HepG2 (cell line): ENCODE data around the gene OR6S1. TPM values are rescaled to one million over a fixed set of nuclear protein-coding genes. Genes with fewer than 3 reads are reported as not detected.

Experiments
- BATF2 ChIP-seq: sonication (generic); formaldehyde crosslinking; IDR thresholded peaks from 2 replicates; pipeline ENCODE4 v1.8.0; 2022; ENCODE audit warnings: mild to moderate bottlenecking, missing genetic modification reagents, moderate library complexity
- CEBPG ChIP-seq: IDR thresholded peaks from 2 replicates; pipeline ENCODE4 v1.6.1; 2016
- CHCHD3 ChIP-seq: sonication (generic); formaldehyde crosslinking; IDR thresholded peaks from 2 replicates; pipeline ENCODE4 v1.8.0; 2022; ENCODE audit warnings: mild to moderate bottlenecking, missing genetic modification reagents, moderate library complexity
- EHMT2 ChIP-seq: fragments of 200-600 bp; sonication (generic); IDR thresholded peaks from 2 replicates; pipeline ENCODE4 v1.7.0; 2017; ENCODE audit warnings: antibody characterized with exemption, low read depth, low read length, borderline replicate concordance
- GLMP ChIP-seq: sonication (generic); formaldehyde crosslinking; IDR thresholded peaks from 2 replicates; pipeline ENCODE4 v1.9.0; 2021; ENCODE audit warnings: missing genetic modification reagents, mild to moderate bottlenecking, borderline replicate concordance
- KDM3A ChIP-seq: IDR thresholded peaks from 2 replicates; pipeline ENCODE4 v1.6.1; 2018; ENCODE audit warnings: low read depth, missing compliant biosample characterization
- NAIF1 ChIP-seq: sonication (generic); formaldehyde crosslinking; IDR thresholded peaks from 2 replicates; pipeline ENCODE4 v1.5.0; 2020; ENCODE audit warnings: mild to moderate bottlenecking, missing genetic modification reagents, borderline replicate concordance
- NKX3-1 ChIP-seq: sonication (generic); formaldehyde crosslinking; IDR thresholded peaks from 2 replicates; pipeline ENCODE4 v1.5.0; 2020; ENCODE audit warnings: missing genetic modification reagents
- PITX1 ChIP-seq: sonication (generic); formaldehyde crosslinking; IDR thresholded peaks from 2 replicates; pipeline ENCODE4 v1.5.1; 2020; ENCODE audit warnings: mild to moderate bottlenecking, missing genetic modification reagents
- PLSCR1 ChIP-seq: sonication (generic); formaldehyde crosslinking; IDR thresholded peaks from 2 replicates; pipeline ENCODE4 v1.5.0; 2020; ENCODE audit warnings: missing genetic modification reagents, mild to moderate bottlenecking, borderline replicate concordance
- RARA ChIP-seq: IDR thresholded peaks from 2 replicates; pipeline ENCODE4 v1.6.1; 2016; ENCODE audit warnings: missing genetic modification reagents, missing compliant biosample characterization
- SAP130 ChIP-seq: IDR thresholded peaks from 2 replicates; pipeline ENCODE4 v1.6.1; 2016; ENCODE audit warnings: low read depth
- STAT6 ChIP-seq: sonication (generic); formaldehyde crosslinking; IDR thresholded peaks from 2 replicates; pipeline ENCODE4 v1.4.0; 2020; ENCODE audit warnings: missing genetic modification reagents, mild to moderate bottlenecking, borderline replicate concordance
- TAF15 ChIP-seq: fragments of 200-400 bp; formaldehyde crosslinking; IDR thresholded peaks from one replicate; pipeline ENCODE4 v1.6.1; 2018; ENCODE audit warnings: mild to moderate bottlenecking, low read depth, low read length; ENCODE audit not compliant: poor library complexity, severe bottlenecking
- TMF1 ChIP-seq: sonication (generic); formaldehyde crosslinking; IDR thresholded peaks from 2 replicates; pipeline ENCODE4 v1.8.1; 2022; ENCODE audit warnings: low read depth, missing genetic modification reagents
- UBTF ChIP-seq: sonication (generic); formaldehyde crosslinking; IDR thresholded peaks from 2 replicates; pipeline ENCODE4 v1.4.0; 2020; ENCODE audit warnings: mild to moderate bottlenecking, missing genetic modification reagents
- ZFY ChIP-seq: sonication (generic); formaldehyde crosslinking; IDR thresholded peaks from 2 replicates; pipeline ENCODE4 v1.4.0; 2020; ENCODE audit warnings: missing genetic modification reagents
- ZNF432 ChIP-seq: sonication (generic); formaldehyde crosslinking; IDR thresholded peaks from 2 replicates; pipeline ENCODE4 v1.5.0; 2020; ENCODE audit warnings: missing genetic modification reagents, mild to moderate bottlenecking, borderline replicate concordance
- ZNF510 ChIP-seq: sonication (generic); formaldehyde crosslinking; IDR thresholded peaks from 2 replicates; pipeline ENCODE4 v1.4.0; 2020; ENCODE audit warnings: low read depth, mild to moderate bottlenecking, missing genetic modification reagents
- ZNF607 ChIP-seq: sonication (generic); formaldehyde crosslinking; IDR thresholded peaks from 2 replicates; pipeline ENCODE4 v1.5.1; 2020; ENCODE audit warnings: missing genetic modification reagents, mild to moderate bottlenecking, borderline replicate concordance
- ZNF720 ChIP-seq: sonication (generic); formaldehyde crosslinking; IDR thresholded peaks from 2 replicates; pipeline ENCODE4 v1.4.0; 2020; ENCODE audit warnings: missing genetic modification reagents
- ZNF777 ChIP-seq: sonication (generic); formaldehyde crosslinking; IDR thresholded peaks from 2 replicates; pipeline ENCODE4 v1.4.0; 2020; ENCODE audit warnings: missing genetic modification reagents
- polyA plus RNA-seq, 8 experiments: library from polyadenylated mRNA; depleted of rRNA in 3 of 8; stranded (reverse) in 7 of 8; unstranded in 1 of 8; fragments of >200 nt; fragmentation: Illumina TruSeq in 4 of 8; extraction: Trizol in 4 of 8; gene quantifications; 2 replicates each; pipeline versions ENCODE4 v1.2.1 to v1.2.3, GENCODE V29; 2011 to 2016; ENCODE audit warnings: low read depth in 4 of 8, missing spikeins in 1 of 8, mixed read lengths in 1 of 8; ENCODE audit not compliant: insufficient read depth in 1 of 8
- total RNA-seq, 5 experiments: library from RNA; depleted of rRNA; stranded (reverse); fragments of >200 nt; fragmentation: Illumina TruSeq; extraction: Trizol; gene quantifications; 2 replicates each; pipeline ENCODE4 v1.2.3, GENCODE V29; 2016; ENCODE audit warnings: low read depth in 1 of 5

The OR6S1 gene
- total and polyA plus RNA-seq, 2 of the 13 experiments (the other 11 are each of a cell fraction or from before 2014, with no cell fraction given) = 0.09 TPM; not detected in 1

GRCh38 chr14:20613094-20614037, 28.1 kb downstream of the OR6S1 start (continued):
- TF ChIP-seq TAF15 (no peak), CHCHD3 (CRISPR knock-in tag) (no peak), UBTF (CRISPR knock-in tag) (peak; percentile 80), CEBPG (CRISPR knock-in tag) (peak; percentile 69), RARA (peak; percentile 57), PLSCR1 (no peak; the same call in 1 of the 2 replicates), NAIF1 (CRISPR knock-in tag) (peak; percentile 94), ZNF607 (CRISPR knock-in tag) (peak; percentile 96), SAP130 (CRISPR knock-in tag) (peak; percentile 80), ZNF510 (CRISPR knock-in tag) (no peak), BATF2 (CRISPR knock-in tag) (peak; percentile 94), GLMP (CRISPR knock-in tag) (no peak), ZNF720 (CRISPR knock-in tag) (no peak), STAT6 (CRISPR knock-in tag) (no peak; the same call in 1 of the 2 replicates), TMF1 (CRISPR knock-in tag) (no peak; the same call in 1 of the 2 replicates), ZNF432 (CRISPR knock-in tag) (no peak), PITX1 (CRISPR knock-in tag) (0 out of 2 replicates have a peak, but pooled peaks have one; percentile 5), EHMT2 (no peak), ZNF777 (CRISPR knock-in tag) (peak; percentile 81), ZFY (CRISPR knock-in tag) (peak; percentile 66), NKX3-1 (CRISPR knock-in tag) (peak; percentile 75; the same call in 1 of the 2 replicates), KDM3A (CRISPR knock-in tag) (peak; percentile 71; the same call in 1 of the 2 replicates)
